Measurements from ENCODE around the gene ZNF350. TPM values are rescaled to one million over a fixed set of nuclear protein-coding genes. Genes with fewer than 3 reads are reported as not detected.

The ZNF350 gene
- total RNA-seq, 2 experiments from 2014 or later = 37.6 to 39.2 TPM

GRCh38 chr19:52007806-52008557, 21.3 kb upstream of the ZNF350 start, which contains the start of gene ZNF615:
TSS of gene ZNF615 (minus strand) at chr19:52008211. CDS start at chr19:52003711, 4,500 bp downstream.
- peaks cover 27% of the 10 kb centered on the region for H3K9me3 Mint-ChIP-seq
- peaks cover 89% of the 10 kb centered on the region for H3K36me3 Mint-ChIP-seq (ENCODE audit: low read depth)
- peak; percentile 78 to 92 (median 82) for DNase-seq
- intact Hi-C loops (cut with DNase I, micrococcal nuclease) = loop anchor here (1.0 to 5.0 kb wide), 4 partner anchors 19 to 41 kb away; partner anchors contain the start of genes ZNF350 (in 2 of the 2) and ZNF432 (in 1 of the 2)
- H3K4me1 ChIP-seq (ENCODE audit: insufficient read depth, low read length) = peaks cover 12% of the 10 kb centered on the region
- H3K4me1 Mint-ChIP-seq (ENCODE audit: low read depth) = peaks cover 24% of the 10 kb centered on the region
- no peaks in the 10 kb centered on the region for H3K27me3 Mint-ChIP-seq
- H3K27ac ChIP-seq (ENCODE audit: low read depth in 1 of 2, low read length in 2 of 2) = peak within 1 kb of the TSS; percentile 82 to 88
- H3K27ac Mint-ChIP-seq = peak within 1 kb of the TSS; percentile 88
- H3K27me3 ChIP-seq (ENCODE audit: control insufficient read depth in 1 of 2, insufficient read depth in 2 of 2, low read length in 2 of 2) = no peaks in the 10 kb centered on the region
- peaks cover 13% of the 10 kb centered on the region for H3K36me3 ChIP-seq (ENCODE audit: insufficient read depth, low read length)
- peak; percentile 91 for ATAC-seq (ENCODE audit: poor library complexity)
- CTCF ChIA-PET = interaction anchor here (0.9 to 1.9 kb wide), 3 partner anchors 13 to 81 kb away, joined by 3 to 7 read pairs (median 3); partner anchors contain the start of genes ZNF613 and ZNF614
- peaks cover 46 to 51% of the 10 kb centered on the region in 2 experiments for H3K9me3 ChIP-seq (ENCODE audit: control insufficient read depth in 1 of 2, insufficient read depth in 1 of 2, low read length in 2 of 2)
- POLR2A ChIA-PET = interaction anchor here (0.6 to 2.8 kb wide), 11 partner anchors 10 to 1513 kb away, joined by 3 to 25 read pairs (median 4); partner anchors contain the start of genes ZNF350, ZNF432 and ZNF614
- peak within 1 kb of the TSS; percentile 95 for H3K4me3 ChIP-seq (ENCODE audit: low read length)
- TF ChIP-seq CTCF (IDR thresholded peaks at IDR 0.05) = no peak
- H3K4me3 Mint-ChIP-seq = peak within 1 kb of the TSS; percentile 95

- intact Hi-C loops (cut with DNase I, micrococcal nuclease) = loop anchor here in 1 of 2 experiments (5.0 kb wide), 1 partner anchor 40 kb away; the partner anchor contains the start of gene ZNF432
- H3K4me1 Mint-ChIP-seq (ENCODE audit: low read depth) = peaks cover 24% of the 10 kb centered on the region
- POLR2A ChIA-PET = interaction anchor here (0.6 to 2.8 kb wide), 7 partner anchors 14 to 1513 kb away, joined by 3 to 25 read pairs (median 4); partner anchors contain the start of genes ZNF350, ZNF432 and ZNF614
- no peaks in the 10 kb centered on the region for H3K27me3 Mint-ChIP-seq
- peak overlapping the region in 1 of 2 donors; percentile 82 for H3K27ac ChIP-seq (ENCODE audit: low read depth in 1 of 2, low read length in 2 of 2)
- H3K4me3 Mint-ChIP-seq = peak overlapping the region; percentile 95
- H3K36me3 Mint-ChIP-seq (ENCODE audit: low read depth) = peaks cover 89% of the 10 kb centered on the region
- H3K27ac Mint-ChIP-seq = peak overlapping the region; percentile 88
- peaks cover 28% of the 10 kb centered on the region for H3K9me3 Mint-ChIP-seq
- H3K9me3 ChIP-seq (ENCODE audit: control insufficient read depth in 1 of 2, insufficient read depth in 1 of 2, low read length in 2 of 2) = peaks cover 45 to 51% of the 10 kb centered on the region in 2 experiments
- peaks cover 12% of the 10 kb centered on the region for H3K4me1 ChIP-seq (ENCODE audit: insufficient read depth, low read length)
- no peaks in the 10 kb centered on the region for H3K27me3 ChIP-seq (ENCODE audit: control insufficient read depth in 1 of 2, insufficient read depth in 2 of 2, low read length in 2 of 2)
- no peak for TF ChIP-seq CTCF (IDR thresholded peaks at IDR 0.05)
- CTCF ChIA-PET = interaction anchor here (0.9 kb wide), 1 partner anchor 81 kb away, joined by 3 read pairs; the partner anchor contains the start of gene ZNF613
- no peak for DNase-seq
- H3K4me3 ChIP-seq (ENCODE audit: low read length) = peak overlapping the region; percentile 95
- peaks cover 16% of the 10 kb centered on the region for H3K36me3 ChIP-seq (ENCODE audit: insufficient read depth, low read length)
- no peak for ATAC-seq (ENCODE audit: poor library complexity)
Measured at GRCh38 chr19:52007451-52007805, 20.8 kb upstream of the ZNF350 start.

GRCh38 chr19:51994048-51994644, 7.5 kb upstream of the ZNF350 start:
- H3K27ac ChIP-seq (ENCODE audit: low read depth in 1 of 2, low read length in 2 of 2) = no peak overlapping the region
- intact Hi-C loops (cut with DNase I, micrococcal nuclease) = no loop called here
- no peaks in the 10 kb centered on the region for H3K4me1 Mint-ChIP-seq (ENCODE audit: low read depth)
- no peaks in the 10 kb centered on the region for H3K4me1 ChIP-seq (ENCODE audit: insufficient read depth, low read length)
- no peak overlapping the region for H3K4me3 ChIP-seq (ENCODE audit: low read length)
- H3K27me3 Mint-ChIP-seq = no peaks in the 10 kb centered on the region
- ChIA-PET CTCF (no interaction called here), POLR2A (no interaction called here)
- ATAC-seq (ENCODE audit: poor library complexity) = no peak
- H3K27me3 ChIP-seq (ENCODE audit: control insufficient read depth in 1 of 2, insufficient read depth in 2 of 2, low read length in 2 of 2) = no peaks in the 10 kb centered on the region
- no peak overlapping the region for H3K4me3 Mint-ChIP-seq
- H3K36me3 ChIP-seq (ENCODE audit: insufficient read depth, low read length) = peaks cover 51% of the 10 kb centered on the region
- no peak for TF ChIP-seq CTCF (IDR thresholded peaks at IDR 0.05)
- H3K27ac Mint-ChIP-seq = no peak overlapping the region
- peaks cover 95% of the 10 kb centered on the region for H3K36me3 Mint-ChIP-seq (ENCODE audit: low read depth)
- H3K9me3 Mint-ChIP-seq = peaks cover 25% of the 10 kb centered on the region
- DNase-seq = no peak
- peaks cover 41 to 97% of the 10 kb centered on the region in 2 experiments for H3K9me3 ChIP-seq (ENCODE audit: control insufficient read depth in 1 of 2, insufficient read depth in 1 of 2, low read length in 2 of 2)

Data from CD4-positive, alpha-beta T cell (primary cell).